OCI-LY7 (cell line): ENCODE measurements around the gene SOWAHA.

ENCODE experiments used
- CTCF ChIP-seq: fragments of 200-600 bp; sonication (generic); conservative IDR thresholded peaks from 2 replicates; pipeline ENCODE4 v1.5.1; 2014; ENCODE audit warnings: mild to moderate bottlenecking, antibody characterized with exemption, low read length, moderate library complexity, mixed read lengths
- EZH2phosphoT487 ChIP-seq: fragments of 200-600 bp; sonication (generic); IDR thresholded peaks from 2 replicates; pipeline ENCODE4 v1.6.1; 2018; ENCODE audit warnings: low read depth, borderline replicate concordance, mild to moderate bottlenecking, mixed run types, antibody characterized with exemption, low read length, moderate library complexity, mixed read lengths

- TF ChIP-seq CTCF (no peak), EZH2phosphoT487 (no peak)
Measured at GRCh38 chr5:132819468-132819867, 6.4 kb downstream of the SOWAHA start.
